H9 (cell line): ENCODE measurements around the gene RDH14. TPM values are rescaled to one million over a fixed set of nuclear protein-coding genes. Genes with fewer than 3 reads are reported as not detected.

Experiments used
- DNase-seq: peaks from one replicate; pipeline ENCODE4 v3.0.0-alpha.2; 2017
- H2AFZ ChIP-seq: one replicate; pipeline ENCODE4 v1.6.1; 2013; ENCODE audit warnings: mild to moderate bottlenecking, low read length, control low read depth, moderate library complexity
- H2AK5ac ChIP-seq: 2 replicates; pipeline ENCODE4 v1.6.1; 2013; ENCODE audit warnings: low read length, control low read depth, mixed read lengths; ENCODE audit not compliant: insufficient read length
- H2BK120ac ChIP-seq: one replicate; pipeline ENCODE4 v1.6.1; 2013; ENCODE audit warnings: low read depth, mild to moderate bottlenecking, low read length, control low read depth, inconsistent platforms; ENCODE audit not compliant: poor library complexity, severe bottlenecking
- H2BK12ac ChIP-seq: 2 replicates; pipeline ENCODE4 v1.6.1; 2013; ENCODE audit warnings: low read length, control low read depth, mixed read lengths, low read depth; ENCODE audit not compliant: insufficient read length
- H2BK15ac ChIP-seq: 2 replicates; pipeline ENCODE4 v1.6.1; 2013; ENCODE audit warnings: low read depth, low read length, control low read depth
- H2BK20ac ChIP-seq: one replicate; pipeline ENCODE4 v1.6.1; 2013; ENCODE audit warnings: low read depth, mild to moderate bottlenecking, low read length, control low read depth, inconsistent platforms; ENCODE audit not compliant: poor library complexity, severe bottlenecking
- H2BK5ac ChIP-seq: 2 replicates; pipeline ENCODE4 v1.6.1; 2013; ENCODE audit warnings: low read length, control low read depth, mixed read lengths; ENCODE audit not compliant: insufficient read length
- H3K14ac ChIP-seq: 2 replicates; pipeline ENCODE4 v1.6.1; 2013; ENCODE audit warnings: low read length, control low read depth; ENCODE audit not compliant: insufficient read depth
- H3K18ac ChIP-seq: 2 replicates; pipeline ENCODE4 v1.6.1; 2013; ENCODE audit warnings: low read depth, mild to moderate bottlenecking, mixed read lengths, low read length, control low read depth; ENCODE audit not compliant: insufficient read length
- H3K23ac ChIP-seq: 2 replicates; pipeline ENCODE4 v1.6.1; 2013; ENCODE audit warnings: low read length, control low read depth, mixed read lengths, low read depth; ENCODE audit not compliant: insufficient read length
- H3K23me2 ChIP-seq: 2 replicates; pipeline ENCODE4 v1.6.1; 2013; ENCODE audit warnings: low read depth, mild to moderate bottlenecking, mixed read lengths, low read length, control low read depth; ENCODE audit not compliant: insufficient read length, poor library complexity, severe bottlenecking
- H3K27ac ChIP-seq: 2 replicates; pipeline ENCODE4 v1.5.1; 2013; ENCODE audit warnings: low read length, control low read depth, mixed read lengths, low read depth; ENCODE audit not compliant: insufficient read length
- H3K27me3 ChIP-seq: 2 replicates; pipeline ENCODE4 v1.6.1; 2013; ENCODE audit warnings: low read length, control low read depth, inconsistent platforms; ENCODE audit not compliant: insufficient read depth
- H3K4ac ChIP-seq: 2 replicates; pipeline ENCODE4 v1.6.1; 2013; ENCODE audit warnings: low read depth, mild to moderate bottlenecking, control low read depth, inconsistent platforms, low read length, moderate library complexity
- H3K4me1 ChIP-seq: 2 replicates; pipeline ENCODE4 v1.6.1; 2013; ENCODE audit warnings: low read length, control low read depth, inconsistent platforms; ENCODE audit not compliant: insufficient read depth
- H3K4me2 ChIP-seq: 2 replicates; pipeline ENCODE4 v1.6.1; 2013; ENCODE audit warnings: low read length, control low read depth, mixed read lengths; ENCODE audit not compliant: insufficient read length, insufficient read depth
- H3K56ac ChIP-seq: 2 replicates; pipeline ENCODE4 v1.6.1; 2013; ENCODE audit warnings: low read depth, mild to moderate bottlenecking, mixed read lengths, low read length, control low read depth; ENCODE audit not compliant: insufficient read length
- H3K79me1 ChIP-seq: 2 replicates; pipeline ENCODE4 v1.6.1; 2013; ENCODE audit warnings: low read depth, mild to moderate bottlenecking, moderate library complexity, low read length, control low read depth, inconsistent platforms; ENCODE audit not compliant: insufficient read depth, poor library complexity, severe bottlenecking
- H3K79me2 ChIP-seq: 2 replicates; pipeline ENCODE4 v1.6.1; 2013; ENCODE audit warnings: low read length, control low read depth, inconsistent platforms; ENCODE audit not compliant: insufficient read depth
- H3K9ac ChIP-seq: 2 replicates; pipeline ENCODE4 v1.6.1; 2013; ENCODE audit warnings: low read length, control low read depth, mixed read lengths; ENCODE audit not compliant: insufficient read length; ENCODE audit errors: extremely low read depth
- H3K9me3 ChIP-seq: one replicate; pipeline ENCODE4 v1.6.1; 2013; ENCODE audit warnings: low read depth, low read length, inconsistent platforms; ENCODE audit not compliant: control insufficient read depth
- H3T11ph ChIP-seq: one replicate; pipeline ENCODE4 v1.6.1; 2013; ENCODE audit warnings: mild to moderate bottlenecking, low read length, control low read depth, inconsistent platforms
- H4K20me1 ChIP-seq: one replicate; pipeline ENCODE4 v1.6.1; 2013; ENCODE audit not compliant: control insufficient read depth, insufficient read length, insufficient read depth
- H4K5ac ChIP-seq: 2 replicates; pipeline ENCODE4 v1.6.1; 2013; ENCODE audit warnings: low read depth, mild to moderate bottlenecking, mixed read lengths, low read length, control low read depth; ENCODE audit not compliant: insufficient read length
- H4K8ac ChIP-seq: replicated peaks from 2 replicates; pipeline ENCODE4 v1.6.1; 2013; ENCODE audit warnings: low read length, control low read depth, mixed read lengths, low read depth; ENCODE audit not compliant: insufficient read length
- H4K91ac ChIP-seq: 2 replicates; pipeline ENCODE4 v1.6.1; 2013; ENCODE audit warnings: low read depth, mild to moderate bottlenecking, moderate library complexity, mixed read lengths, low read length, control low read depth; ENCODE audit not compliant: insufficient read length
- H3K27ac Mint-ChIP-seq, 3 experiments: 2 replicates in 2 of 3; 3 replicates in 1 of 3; pipeline ENCODE4 v1.8.0; 2020 to 2021; ENCODE audit warnings: mixed read lengths in 3 of 3, mild to moderate bottlenecking in 1 of 3, moderate library complexity in 1 of 3
- H3K27me3 Mint-ChIP-seq: 2 replicates; pipeline ENCODE4 v1.8.0; 2021; ENCODE audit warnings: low read depth, mild to moderate bottlenecking, moderate library complexity, mixed read lengths
- H3K36me3 Mint-ChIP-seq, 3 experiments: 2 replicates in 2 of 3; 3 replicates in 1 of 3; pipeline ENCODE4 v1.8.0; 2020 to 2021; ENCODE audit warnings: low read depth in 3 of 3, mixed read lengths in 3 of 3; ENCODE audit not compliant: insufficient read depth in 1 of 3
- H3K4me1 Mint-ChIP-seq, 2 experiments: 2 replicates each; pipeline ENCODE4 v1.8.0; 2020; ENCODE audit warnings: mixed read lengths in 2 of 2
- H3K4me3 Mint-ChIP-seq, 2 experiments: 2 replicates in 1 of 2; 3 replicates in 1 of 2; pipeline ENCODE4 v1.8.0; 2020 to 2021; ENCODE audit warnings: mild to moderate bottlenecking in 2 of 2, mixed read lengths in 2 of 2, moderate library complexity in 1 of 2
- H3K9me3 Mint-ChIP-seq, 2 experiments: 2 replicates in 1 of 2; 3 replicates in 1 of 2; pipeline ENCODE4 v1.8.0; 2020; ENCODE audit warnings: mild to moderate bottlenecking in 2 of 2, mixed read lengths in 2 of 2, moderate library complexity in 1 of 2
- WGBS: extraction: QIAGEN DNeasy Blood & Tissue Kit; methylation state at CpG from one replicate; pipeline ENCODE4 v1.1.7; 2013; ENCODE audit warnings: missing lambda C conversion rate, low lambda C conversion rate, mixed read lengths; ENCODE audit not compliant: insufficient read length; ENCODE audit errors: extremely low coverage; 5-methylcytosine and 5-hydroxymethylcytosine counted together
- total RNA-seq: library from RNA; stranded (reverse); gene quantifications from 2 replicates; pipeline ENCODE4 v1.2.1, GENCODE V29; 2021
- TF ChIP-seq, protein P1 (sequence below): fragments of 200-600 bp; sonication (generic); conservative IDR thresholded peaks from 3 replicates; pipeline ENCODE4 v1.8.0; 2021; ENCODE audit warnings: antibody characterized with exemption, mild to moderate bottlenecking

Gene RDH14
- total RNA-seq, 1 experiment from 2014 or later: 25.5 TPM

GRCh38 chr2:18598848-18599484 is 38.5 kb upstream of the RDH14 start:
- Histone ChIP-seq H3K14ac (no peak overlapping the region), H2BK5ac (no peak overlapping the region), H2BK15ac (no peak overlapping the region), H3K23ac (no peak overlapping the region), H2BK12ac (no peak overlapping the region), H4K20me1 (no peaks in the 10 kb centered on the region), H2AFZ (no peak overlapping the region), H3K9me3 (no peaks in the 10 kb centered on the region), H3K56ac (no peak overlapping the region), H3K18ac (no peak overlapping the region), H2BK120ac (no peak overlapping the region), H3K9ac (no peak overlapping the region), H3K4me1 (no peaks in the 10 kb centered on the region), H4K8ac (no peak overlapping the region), H3T11ph (no peak overlapping the region), H3K23me2 (no peaks in the 10 kb centered on the region), H3K4me2 (no peak overlapping the region), H2BK20ac (no peak overlapping the region), H3K4ac (no peak overlapping the region), H4K91ac (no peak overlapping the region), H3K27ac (no peak overlapping the region), H3K27me3 (no peaks in the 10 kb centered on the region), H2AK5ac (no peak overlapping the region), H3K79me2 (no peaks in the 10 kb centered on the region), H4K5ac (no peak overlapping the region), H3K79me1 (no peaks in the 10 kb centered on the region)
- Mint-ChIP-seq H3K4me3 (no peak overlapping the region), H3K4me1 (no peaks in the 10 kb centered on the region), H3K9me3 (no peaks in the 10 kb centered on the region), H3K36me3 (no peaks in the 10 kb centered on the region), H3K27ac (no peak overlapping the region), H3K27me3 (no peaks in the 10 kb centered on the region)
- no CpG with 5 or more reads among the region's 6 CpGs for WGBS
- TF ChIP-seq, protein P1, sequence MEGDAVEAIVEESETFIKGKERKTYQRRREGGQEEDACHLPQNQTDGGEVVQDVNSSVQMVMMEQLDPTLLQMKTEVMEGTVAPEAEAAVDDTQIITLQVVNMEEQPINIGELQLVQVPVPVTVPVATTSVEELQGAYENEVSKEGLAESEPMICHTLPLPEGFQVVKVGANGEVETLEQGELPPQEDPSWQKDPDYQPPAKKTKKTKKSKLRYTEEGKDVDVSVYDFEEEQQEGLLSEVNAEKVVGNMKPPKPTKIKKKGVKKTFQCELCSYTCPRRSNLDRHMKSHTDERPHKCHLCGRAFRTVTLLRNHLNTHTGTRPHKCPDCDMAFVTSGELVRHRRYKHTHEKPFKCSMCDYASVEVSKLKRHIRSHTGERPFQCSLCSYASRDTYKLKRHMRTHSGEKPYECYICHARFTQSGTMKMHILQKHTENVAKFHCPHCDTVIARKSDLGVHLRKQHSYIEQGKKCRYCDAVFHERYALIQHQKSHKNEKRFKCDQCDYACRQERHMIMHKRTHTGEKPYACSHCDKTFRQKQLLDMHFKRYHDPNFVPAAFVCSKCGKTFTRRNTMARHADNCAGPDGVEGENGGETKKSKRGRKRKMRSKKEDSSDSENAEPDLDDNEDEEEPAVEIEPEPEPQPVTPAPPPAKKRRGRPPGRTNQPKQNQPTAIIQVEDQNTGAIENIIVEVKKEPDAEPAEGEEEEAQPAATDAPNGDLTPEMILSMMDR: no peak
- DNase-seq: no peak
